K562 (cell line): Measurements from ENCODE around the gene C2CD2. TPM values are rescaled to one million over a fixed set of nuclear protein-coding genes. Genes with fewer than 3 reads are reported as not detected.

Source experiments
- ARID4B ChIP-seq: sonication (generic); formaldehyde crosslinking; IDR thresholded peaks from 2 replicates; pipeline ENCODE4 v1.8.0; 2022; ENCODE audit warnings: mild to moderate bottlenecking, missing genetic modification reagents
- ATF3 ChIP-seq, 2 experiments: fragments of 450-650 bp in 1 of 2; sonication (generic) in 1 of 2; formaldehyde crosslinking in 1 of 2; IDR thresholded peaks in 1 of 2; conservative IDR thresholded peaks in 1 of 2; 2 replicates each; pipeline versions ENCODE4 v1.6.1 to v1.8.1; 2016 to 2023; ENCODE audit warnings: mild to moderate bottlenecking in 2 of 2, moderate library complexity in 2 of 2, inconsistent platforms in 1 of 2, missing genetic modification reagents in 1 of 2
- E2F4 ChIP-seq: sonication (generic); formaldehyde crosslinking; IDR thresholded peaks from 2 replicates; pipeline ENCODE4 v1.8.0; 2022; ENCODE audit warnings: mild to moderate bottlenecking, low read depth, missing genetic modification reagents
- EHMT2 ChIP-seq: fragments of 450-650 bp; IDR thresholded peaks from 2 replicates; pipeline ENCODE4 v1.6.1; 2018; ENCODE audit warnings: antibody characterized with exemption
- IFI16 ChIP-seq: fragments of 250-450 bp; sonication (Bioruptor Pico); IDR thresholded peaks from 2 replicates; pipeline ENCODE4 v2.1.2; 2022; ENCODE audit warnings: mild to moderate bottlenecking, inconsistent platforms
- MLLT1 ChIP-seq, 2 experiments: fragments of 450-650 bp; IDR thresholded peaks; 2 replicates each; pipeline ENCODE4 v1.6.1; 2016
- MNT ChIP-seq, 2 experiments: fragments of 450-650 bp; conservative IDR thresholded peaks; 2 replicates each; pipeline ENCODE4 v1.6.1; 2017; ENCODE audit warnings: mild to moderate bottlenecking in 2 of 2, moderate library complexity in 2 of 2
- SP1 ChIP-seq: sonication (generic); formaldehyde crosslinking; IDR thresholded peaks from 2 replicates; pipeline ENCODE4 v1.8.1; 2022; ENCODE audit warnings: mild to moderate bottlenecking, missing genetic modification reagents
- SPI1 ChIP-seq: IDR thresholded peaks from 2 replicates; pipeline ENCODE4 v1.6.1; 2011; ENCODE audit warnings: low read depth, low read length, control low read depth, borderline replicate concordance
- TFAP4 ChIP-seq: sonication (generic); formaldehyde crosslinking; IDR thresholded peaks from 2 replicates; pipeline ENCODE4 v1.8.0; 2022; ENCODE audit warnings: missing genetic modification reagents, mild to moderate bottlenecking, moderate library complexity, borderline replicate concordance
- ZBTB7A ChIP-seq: IDR thresholded peaks from 2 replicates; pipeline ENCODE4 v1.6.1; 2011; ENCODE audit warnings: low read depth, mild to moderate bottlenecking, low read length, moderate library complexity, borderline replicate concordance; ENCODE audit not compliant: control insufficient read depth
- ZEB2 ChIP-seq: fragments of 450-650 bp; IDR thresholded peaks from 2 replicates; pipeline ENCODE4 v1.6.1; 2016
- ZNF224 ChIP-seq: sonication (generic); formaldehyde crosslinking; IDR thresholded peaks from 2 replicates; pipeline ENCODE4 v1.8.0; 2022; ENCODE audit warnings: mild to moderate bottlenecking, missing genetic modification reagents
- ZNF23 ChIP-seq: fragments of 250-450 bp; sonication (Bioruptor Pico); IDR thresholded peaks from 2 replicates; pipeline ENCODE4 v1.4.0; 2020; ENCODE audit warnings: mild to moderate bottlenecking
- ZNF695 ChIP-seq: fragments of 450-650 bp; formaldehyde crosslinking; IDR thresholded peaks from 2 replicates; pipeline ENCODE4 v1.4.0; 2020; ENCODE audit warnings: mild to moderate bottlenecking, moderate library complexity
- polyA plus RNA-seq, 8 experiments: library from polyadenylated mRNA; depleted of rRNA in 4 of 8; stranded (reverse) in 5 of 8; unstranded in 3 of 8; fragments of >200 nt; fragmentation: Nextera tagmentation in 2 of 8; fragmentation: Illumina TruSeq in 1 of 8; extraction: Ambion mirVana in 2 of 8; extraction: Trizol in 1 of 8; gene quantifications; 2 replicates each; pipeline versions ENCODE4 v1.2.1 to v1.2.3, GENCODE V29; 2011 to 2014; ENCODE audit warnings: inconsistent platforms in 1 of 8, missing spikeins in 1 of 8
- total RNA-seq, 7 experiments: library from RNA; depleted of rRNA in 6 of 7; stranded (reverse); fragments of >200 nt in 6 of 7; fragmentation: Illumina TruSeq in 2 of 7; extraction: Trizol in 2 of 7; gene quantifications; 2 replicates each; pipeline versions ENCODE4 v1.2.1 to v1.2.3, GENCODE V29; 2011 to 2021; ENCODE audit warnings: low replicate concordance in 1 of 7

C2CD2 gene
- total and polyA plus RNA-seq, 9 of the 15 experiments (the other 6 are each of a cell fraction or from before 2014, with no cell fraction given) = 1.3 to 21.6 (median 12.1) TPM

- TF ChIP-seq ZNF224 = no peak
- TF ChIP-seq SPI1 = peak; percentile 26; the same call in 1 of the 2 replicates
- no peak for TF ChIP-seq SP1 (CRISPR knock-in tag)
- TF ChIP-seq ZNF695 (CRISPR knock-in tag) = no peak
- TF ChIP-seq IFI16 (CRISPR knock-in tag) = no peak
- TF ChIP-seq E2F4 (CRISPR knock-in tag) = no peak
- no peak for TF ChIP-seq ATF3 (IDR thresholded peaks at IDR 0.05)
- TF ChIP-seq ATF3 (CRISPR knock-in tag; conservative IDR thresholded peaks at IDR 0.05) = no peak
- TF ChIP-seq ZBTB7A = peak; percentile 54; the same call in 1 of the 2 replicates
- TF ChIP-seq ARID4B (CRISPR knock-in tag) = peak; percentile 78
- TF ChIP-seq MLLT1 (IDR thresholded peaks at IDR 0.05) = no peak
- no peak for TF ChIP-seq ZEB2
- no peak for TF ChIP-seq EHMT2
- TF ChIP-seq TFAP4 (CRISPR knock-in tag) = no peak
- TF ChIP-seq MNT (conservative IDR thresholded peaks at IDR 0.05) = peak; percentile 78 to 84
- TF ChIP-seq ZNF23 (CRISPR knock-in tag) = no peak
Observed at GRCh38 chr21:41953831-41954653, at the start of gene C2CD2 (continued).
